PC-9 (cell line): Measurements from ENCODE around the gene GUCY2C.

ENCODE experiments used
- EZH2 ChIP-seq: fragments of 200-600 bp; sonication (generic); IDR thresholded peaks from 2 replicates; pipeline ENCODE4 v1.8.0; 2017; ENCODE audit warnings: antibody characterized with exemption, low read depth
- TF ChIP-seq, protein P1 (sequence below): fragments of 200-600 bp; sonication (generic); conservative IDR thresholded peaks from 2 replicates; pipeline ENCODE4 v1.6.1; 2017; ENCODE audit warnings: mixed run types, antibody characterized with exemption, mild to moderate bottlenecking, moderate library complexity

DNA sequence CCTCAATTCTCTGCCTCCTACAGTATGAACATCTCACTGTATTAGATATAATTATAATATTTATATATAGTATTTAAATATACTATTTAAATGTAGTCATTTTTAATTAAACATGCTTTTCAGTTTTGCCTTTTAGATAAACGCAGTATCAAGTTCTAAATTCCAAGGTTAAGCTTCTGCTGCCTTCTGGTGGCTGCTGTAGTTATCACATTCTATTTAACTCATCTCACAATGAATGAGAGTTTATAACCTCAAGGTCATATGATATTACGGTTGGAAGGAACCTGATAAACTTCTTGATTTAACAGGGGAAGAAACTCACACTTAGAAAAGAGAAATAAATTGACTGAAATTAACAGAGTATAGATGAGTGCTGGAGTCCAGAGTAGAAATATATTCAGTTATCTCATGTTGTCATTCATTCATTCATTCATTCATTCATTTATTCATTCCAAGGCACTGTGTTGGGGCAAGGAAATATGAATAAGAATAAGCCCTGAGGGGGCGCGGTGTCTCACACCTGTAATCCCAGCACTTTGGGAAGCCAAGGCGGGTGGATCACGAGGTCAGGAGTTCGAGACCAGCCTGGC is 31.9 kb downstream of the GUCY2C start:
- TF ChIP-seq, protein P1, sequence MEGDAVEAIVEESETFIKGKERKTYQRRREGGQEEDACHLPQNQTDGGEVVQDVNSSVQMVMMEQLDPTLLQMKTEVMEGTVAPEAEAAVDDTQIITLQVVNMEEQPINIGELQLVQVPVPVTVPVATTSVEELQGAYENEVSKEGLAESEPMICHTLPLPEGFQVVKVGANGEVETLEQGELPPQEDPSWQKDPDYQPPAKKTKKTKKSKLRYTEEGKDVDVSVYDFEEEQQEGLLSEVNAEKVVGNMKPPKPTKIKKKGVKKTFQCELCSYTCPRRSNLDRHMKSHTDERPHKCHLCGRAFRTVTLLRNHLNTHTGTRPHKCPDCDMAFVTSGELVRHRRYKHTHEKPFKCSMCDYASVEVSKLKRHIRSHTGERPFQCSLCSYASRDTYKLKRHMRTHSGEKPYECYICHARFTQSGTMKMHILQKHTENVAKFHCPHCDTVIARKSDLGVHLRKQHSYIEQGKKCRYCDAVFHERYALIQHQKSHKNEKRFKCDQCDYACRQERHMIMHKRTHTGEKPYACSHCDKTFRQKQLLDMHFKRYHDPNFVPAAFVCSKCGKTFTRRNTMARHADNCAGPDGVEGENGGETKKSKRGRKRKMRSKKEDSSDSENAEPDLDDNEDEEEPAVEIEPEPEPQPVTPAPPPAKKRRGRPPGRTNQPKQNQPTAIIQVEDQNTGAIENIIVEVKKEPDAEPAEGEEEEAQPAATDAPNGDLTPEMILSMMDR: peak; percentile 79
- TF ChIP-seq EZH2: no peak
